HG02759 (cell line): ENCODE measurements around the gene RPL35.

Experiments
- ATAC-seq: cut with Tn5 transposase; IDR thresholded peaks from one replicate; pipeline ENCODE4 v1.9.1; 2021; ENCODE audit warnings: mild to moderate bottlenecking, moderate library complexity; ENCODE audit not compliant: unreplicated experiment

Gene RPL35

DNA sequence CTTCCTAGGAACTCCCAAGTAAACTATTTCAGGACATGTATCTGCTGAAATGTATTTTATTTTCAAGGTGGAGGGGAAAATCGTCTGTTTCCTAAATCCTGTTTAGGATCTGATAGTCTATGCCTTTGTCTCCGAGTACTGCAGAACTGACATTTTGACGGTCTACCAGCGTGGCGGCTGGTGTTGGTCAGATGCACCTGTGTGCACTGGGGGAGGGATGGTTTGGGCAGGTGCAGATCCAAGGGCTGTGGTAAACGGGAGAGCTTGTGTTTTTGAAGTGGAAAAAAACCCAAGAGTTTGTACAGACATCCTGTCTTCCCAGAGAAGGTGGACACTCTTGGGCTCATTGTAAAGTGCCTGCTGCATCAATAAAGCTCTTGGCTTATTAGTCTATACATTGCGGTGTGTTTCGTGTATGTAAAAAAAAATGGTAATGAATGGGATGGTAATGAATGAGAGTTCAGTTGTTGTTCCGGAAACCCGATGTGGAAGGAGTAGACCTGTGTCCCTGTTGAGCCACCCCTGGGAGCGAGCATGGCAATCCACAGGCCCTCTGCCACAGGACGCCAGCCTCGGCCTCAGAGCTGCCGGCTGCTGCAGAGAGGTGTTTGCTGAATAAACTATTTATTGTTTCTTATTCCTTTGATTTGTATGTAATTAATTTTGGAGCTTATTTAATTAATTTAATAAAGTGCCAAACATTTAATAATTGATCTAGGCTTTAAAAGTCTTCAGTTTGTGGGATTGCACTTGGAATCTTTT is 15.4 kb upstream of the RPL35 start:
- ATAC-seq = no peak

DNA sequence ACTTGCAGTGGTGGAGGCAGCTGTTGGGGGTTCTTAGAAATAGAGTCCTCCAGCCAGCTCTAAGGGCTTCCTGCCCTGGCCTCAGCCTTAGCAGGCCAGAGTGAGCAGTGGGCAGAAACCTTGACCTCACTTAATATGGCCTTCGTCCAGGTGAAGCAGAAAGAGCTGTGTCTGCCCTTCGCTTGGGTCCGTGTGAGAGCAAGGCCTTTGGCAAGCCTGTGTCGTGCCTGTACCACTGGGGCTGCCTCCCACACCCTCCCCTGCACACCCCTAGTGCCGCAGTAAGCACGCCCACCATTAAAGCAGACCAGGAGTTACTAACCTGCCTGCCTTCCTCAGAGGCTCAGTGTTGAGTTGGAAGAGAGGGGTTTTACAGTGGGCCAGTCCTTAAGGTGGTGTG is 13.7 kb upstream of the RPL35 start:
- ATAC-seq = no peak

DNA sequence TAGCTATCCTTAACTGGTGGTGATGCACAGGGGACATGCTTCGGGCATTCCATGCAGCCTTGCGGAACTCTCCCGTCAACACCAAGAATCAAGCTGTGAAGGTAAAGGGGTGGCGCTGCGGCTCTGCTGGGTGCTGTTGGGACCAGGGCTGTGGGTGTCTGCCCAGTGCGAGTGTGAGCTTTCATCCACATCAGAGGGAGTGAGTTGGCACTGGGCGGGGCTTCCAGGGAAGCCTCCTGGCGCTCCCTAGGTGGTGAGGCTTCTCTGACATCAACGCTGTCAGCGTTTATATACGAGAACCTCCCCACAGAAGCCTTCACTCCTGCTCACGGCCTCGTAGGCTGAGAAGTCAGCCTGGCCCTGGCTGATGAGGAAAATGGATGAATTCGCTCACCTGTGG is 11.9 kb upstream of the RPL35 start:
- ATAC-seq = no peak

DNA sequence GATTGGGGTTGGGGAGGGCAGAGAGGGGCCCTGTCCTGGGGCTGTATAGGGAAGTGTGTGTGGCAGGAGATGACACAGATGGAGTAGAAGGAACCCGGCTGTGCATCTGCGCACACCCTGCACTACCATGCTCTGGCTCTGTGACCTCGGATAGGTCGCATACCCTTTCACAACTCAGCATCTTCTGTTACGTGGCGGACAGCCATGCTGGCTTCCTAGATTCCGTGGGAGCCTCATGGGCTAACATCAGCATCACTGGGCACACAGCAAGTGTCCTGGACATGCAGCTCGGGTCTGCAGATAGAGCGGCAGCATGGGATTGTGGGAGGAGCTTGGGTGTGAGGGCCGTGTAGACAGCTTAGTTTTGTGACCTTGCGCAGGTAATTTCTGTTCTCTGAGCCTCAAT is 9.4 kb upstream of the RPL35 start:
- no peak for ATAC-seq

DNA sequence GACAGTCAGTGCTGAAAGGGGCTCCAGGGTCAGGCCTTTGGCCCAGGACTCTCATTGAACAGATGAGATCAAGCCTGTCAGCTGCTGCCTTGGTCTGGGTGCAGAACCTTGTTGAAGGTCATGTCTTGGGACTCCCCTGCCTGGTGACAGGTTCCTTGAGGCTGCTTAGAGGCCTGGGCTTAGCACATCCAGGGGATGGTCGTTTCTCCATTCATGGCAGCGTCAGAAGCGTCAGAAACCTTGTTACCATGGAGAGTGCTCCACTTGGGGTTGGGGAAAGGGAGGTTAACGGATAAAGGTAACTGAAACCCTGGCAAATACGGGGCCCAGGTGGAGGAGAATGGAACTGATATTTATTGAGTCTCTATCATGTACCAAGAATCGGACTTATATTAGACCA is 9.0 kb upstream of the RPL35 start:
- no peak for ATAC-seq

DNA sequence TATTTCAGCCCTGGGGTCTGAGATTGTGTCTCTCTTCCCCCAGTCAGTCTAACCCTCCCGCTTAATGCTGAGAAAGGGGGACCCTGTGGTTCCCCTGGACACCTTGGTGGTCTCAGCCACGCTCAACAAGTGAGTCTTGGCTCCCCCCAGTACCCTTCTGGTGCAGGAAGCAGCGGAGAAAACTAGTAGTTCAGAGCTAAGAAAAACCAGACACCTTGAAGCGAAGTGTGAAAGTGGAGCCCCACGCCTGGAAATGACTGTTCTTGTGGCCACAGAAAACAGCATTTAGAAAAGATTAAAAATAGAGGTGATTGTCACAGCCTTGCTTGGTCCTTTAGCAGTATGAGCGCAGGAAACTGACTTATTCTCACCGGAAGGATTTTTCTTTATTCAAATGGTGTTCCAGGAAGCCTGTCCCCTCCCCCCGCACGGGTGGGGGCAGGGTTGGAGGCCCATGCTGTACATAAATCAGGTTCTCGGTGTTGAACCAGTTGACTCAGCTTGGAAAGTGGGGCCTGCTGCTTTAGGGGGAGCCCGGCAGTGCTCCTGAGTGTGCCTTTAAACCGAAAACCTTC is 8.3 kb upstream of the RPL35 start:
- peak; percentile 30 for ATAC-seq

DNA sequence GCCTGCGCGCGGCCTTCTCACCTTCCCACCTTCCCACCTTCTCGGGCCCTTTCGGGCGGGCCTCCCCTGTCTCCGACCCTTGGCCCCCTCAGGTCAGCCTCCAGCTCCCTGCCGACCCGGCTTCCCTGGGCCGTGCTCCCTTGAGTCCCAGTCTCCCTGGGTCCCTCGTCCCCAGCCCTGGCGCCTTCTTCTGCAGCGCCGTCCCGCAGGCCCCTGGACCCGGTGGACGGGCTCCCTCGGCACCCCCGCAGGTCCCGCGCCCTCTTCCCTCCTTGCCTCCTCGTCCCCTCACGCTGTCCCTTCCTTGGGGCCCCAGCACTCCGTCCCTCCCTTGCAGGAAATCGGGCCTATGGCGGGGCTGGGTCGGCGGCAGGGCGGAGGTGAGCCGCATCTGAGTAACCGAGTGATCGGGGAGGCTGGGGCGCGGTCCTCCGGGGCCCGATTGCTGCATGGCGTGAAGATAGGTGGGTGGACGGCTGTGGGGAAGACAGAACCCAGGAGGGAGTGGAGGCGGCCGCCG is 7.8 kb upstream of the RPL35 start:
- ATAC-seq = peak; percentile 12

DNA sequence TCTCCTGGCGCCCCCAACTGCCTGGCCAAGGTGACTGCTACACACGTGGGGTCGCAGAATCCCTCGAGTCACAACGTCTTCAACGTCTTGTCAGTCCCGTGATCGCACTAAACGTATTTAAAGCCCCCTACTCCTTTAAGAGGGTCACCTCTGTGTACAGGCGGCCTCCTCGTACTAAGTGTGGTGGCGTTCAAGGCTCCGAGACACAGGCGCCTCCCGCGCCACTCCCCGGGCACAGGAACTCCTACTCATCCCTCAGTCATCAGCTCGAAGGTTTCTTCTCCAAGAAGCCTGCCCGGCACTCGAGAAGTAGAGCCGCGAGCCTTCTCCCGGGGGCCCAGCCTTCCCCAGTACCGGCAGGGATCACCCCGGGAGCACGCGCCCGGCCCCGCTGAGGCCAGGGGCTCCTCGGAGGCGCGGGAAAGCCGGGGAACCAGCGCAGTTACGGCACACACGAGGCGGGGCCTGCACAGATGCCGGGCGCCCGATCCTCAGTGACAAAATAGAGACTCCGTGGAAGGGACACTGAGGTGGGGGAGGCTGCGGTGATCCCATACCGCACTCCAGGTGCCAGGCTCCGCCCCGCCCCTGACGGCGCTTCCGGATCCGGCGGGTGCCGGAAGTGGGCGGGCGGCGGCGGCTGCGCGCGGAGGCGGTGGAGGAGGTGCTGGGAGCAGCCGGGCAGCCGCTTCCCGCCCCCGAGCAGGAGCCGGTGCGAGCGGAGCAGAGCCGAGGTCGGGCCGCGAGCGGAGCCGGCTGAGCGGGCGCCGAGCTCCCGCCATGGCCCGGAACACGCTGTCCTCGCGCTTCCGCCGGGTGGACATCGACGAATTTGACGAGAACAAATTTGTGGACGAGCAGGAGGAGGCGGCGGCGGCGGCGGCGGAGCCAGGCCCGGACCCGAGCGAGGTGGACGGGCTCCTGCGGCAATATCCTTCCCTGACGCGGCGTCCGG is 7.0 kb upstream of the RPL35 start:
- peak; percentile 74 for ATAC-seq

DNA sequence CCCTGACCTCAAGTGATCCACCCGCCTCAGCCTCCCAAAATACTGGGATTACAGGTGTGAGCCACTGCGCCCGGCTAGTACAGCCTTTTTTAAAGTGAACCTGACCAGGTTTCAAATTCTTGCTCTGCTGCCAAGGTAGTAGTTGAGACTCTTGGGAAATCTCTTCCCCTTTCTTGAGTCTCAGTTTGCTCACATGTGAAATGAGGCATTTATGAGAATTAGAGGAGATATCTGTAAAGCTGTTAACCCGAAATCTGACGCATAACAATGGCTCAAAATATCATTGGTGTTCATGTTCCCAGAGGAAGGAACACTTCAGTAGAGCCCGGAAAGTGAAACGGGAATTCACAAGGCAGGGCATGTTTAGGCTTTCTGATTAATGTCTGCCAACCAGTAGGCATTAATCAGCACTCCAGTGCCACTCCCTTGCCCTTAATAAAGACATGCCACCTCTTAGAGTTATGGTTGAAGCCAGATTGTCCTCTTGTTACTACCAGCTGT is 1.7 kb upstream of the RPL35 start:
- ATAC-seq = no peak

DNA sequence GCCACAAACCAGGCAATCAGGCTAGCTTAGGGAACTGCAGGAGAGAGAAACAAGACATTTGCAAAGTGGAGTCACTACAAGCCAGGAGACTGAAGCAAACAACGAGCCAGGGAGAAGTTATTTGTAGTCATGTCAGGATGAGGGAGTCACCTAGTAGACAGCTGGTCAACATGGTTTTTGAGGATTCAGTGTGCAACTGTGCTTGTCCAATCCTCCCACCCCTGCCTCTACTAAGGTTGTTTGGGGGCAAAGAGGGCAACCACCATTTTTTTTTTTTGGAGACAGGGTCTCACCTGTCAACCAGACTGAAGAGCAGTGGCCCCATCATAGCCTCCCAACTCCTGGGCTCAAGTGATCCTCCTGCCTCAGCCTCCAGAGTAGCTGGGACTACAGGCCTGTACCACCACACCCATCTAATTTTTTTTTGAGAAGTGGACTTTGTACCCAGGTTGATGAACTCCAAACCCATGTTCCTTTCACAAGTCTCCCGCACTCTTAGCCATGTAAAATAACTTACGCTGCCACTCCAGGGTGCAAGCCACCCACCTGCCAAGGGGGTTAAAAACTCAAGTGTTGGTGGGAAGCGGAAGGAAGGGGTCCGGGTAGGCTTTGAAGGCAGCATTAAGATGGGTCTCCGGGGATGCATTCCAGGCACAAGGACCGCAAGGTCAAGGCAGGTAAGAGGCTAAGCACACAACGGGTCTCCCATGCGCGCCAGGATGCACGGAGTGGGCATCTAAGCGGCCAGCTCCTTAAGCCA is 995 bp downstream of the RPL35 start:
- ATAC-seq = no peak

DNA sequence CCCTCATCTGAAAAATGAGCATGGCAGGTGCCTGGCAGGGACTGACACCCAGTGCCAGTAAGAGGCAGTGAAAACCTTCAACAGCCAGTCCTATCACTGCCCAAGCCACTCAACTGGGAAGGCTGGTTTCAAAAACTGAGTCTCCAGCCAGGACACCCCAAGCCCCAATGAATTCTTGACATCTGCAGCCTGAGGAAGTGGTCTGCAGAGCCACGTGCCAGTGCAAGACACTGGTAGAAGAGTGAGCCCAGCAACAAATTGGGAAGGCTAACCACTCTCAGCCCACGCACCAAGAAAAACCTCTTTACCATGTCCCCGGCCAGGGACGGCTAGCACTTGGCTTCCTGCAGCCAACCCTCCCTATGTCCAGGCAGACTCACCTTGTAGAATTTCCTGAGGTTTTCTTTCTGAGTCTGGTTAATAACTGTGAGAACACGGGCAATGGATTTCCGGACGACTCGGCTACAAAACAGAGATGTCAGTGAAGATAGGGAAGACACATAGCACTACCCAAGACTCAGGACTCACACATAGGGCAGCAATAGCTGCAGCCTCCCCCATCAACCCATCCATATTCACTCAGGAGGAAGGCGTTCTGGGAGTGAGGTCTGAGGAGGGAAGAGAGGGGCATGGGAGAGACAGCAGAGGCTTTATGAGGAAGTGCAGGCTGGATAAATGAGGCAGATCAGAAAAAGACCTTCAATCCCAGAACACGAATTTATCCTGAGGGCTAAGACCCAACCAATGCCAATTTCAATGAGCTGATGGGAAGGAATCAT is 1.8 kb downstream of the RPL35 start:
- ATAC-seq = no peak

DNA sequence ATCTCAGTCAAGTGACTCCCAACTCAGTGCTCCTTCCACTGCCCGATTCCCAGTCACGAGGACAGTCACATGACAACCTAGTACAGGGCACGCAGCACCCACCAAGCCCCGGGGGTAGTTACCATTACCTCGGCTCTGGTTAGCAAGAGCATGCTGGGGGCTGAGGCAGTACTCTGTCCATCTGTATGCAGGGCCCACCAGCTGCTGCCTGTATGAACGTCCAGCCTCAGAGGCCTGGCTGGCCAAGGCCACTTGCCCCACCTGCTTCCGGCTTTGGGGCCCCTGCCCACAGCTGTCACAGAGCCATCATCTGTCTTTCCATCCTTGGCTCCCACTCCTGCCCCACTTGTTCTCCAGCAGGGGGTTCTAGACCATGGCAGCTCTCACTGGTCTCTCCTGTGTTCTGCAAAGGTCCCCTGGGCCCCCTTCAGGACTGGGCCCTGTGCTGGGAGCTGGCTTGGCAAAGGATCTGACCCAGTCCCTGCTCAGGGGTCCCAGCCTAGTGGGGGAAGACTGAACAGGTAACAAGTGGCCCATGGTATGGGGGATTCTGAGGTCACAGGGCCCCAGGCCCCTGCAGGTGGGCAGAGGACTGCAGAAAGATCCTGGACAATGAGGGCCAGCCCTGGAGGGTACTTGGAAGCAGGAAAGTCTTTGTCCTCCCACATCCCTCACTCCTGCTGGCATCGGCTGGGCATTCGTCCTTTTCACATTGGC is 3.3 kb downstream of the RPL35 start:
- no peak for ATAC-seq

DNA sequence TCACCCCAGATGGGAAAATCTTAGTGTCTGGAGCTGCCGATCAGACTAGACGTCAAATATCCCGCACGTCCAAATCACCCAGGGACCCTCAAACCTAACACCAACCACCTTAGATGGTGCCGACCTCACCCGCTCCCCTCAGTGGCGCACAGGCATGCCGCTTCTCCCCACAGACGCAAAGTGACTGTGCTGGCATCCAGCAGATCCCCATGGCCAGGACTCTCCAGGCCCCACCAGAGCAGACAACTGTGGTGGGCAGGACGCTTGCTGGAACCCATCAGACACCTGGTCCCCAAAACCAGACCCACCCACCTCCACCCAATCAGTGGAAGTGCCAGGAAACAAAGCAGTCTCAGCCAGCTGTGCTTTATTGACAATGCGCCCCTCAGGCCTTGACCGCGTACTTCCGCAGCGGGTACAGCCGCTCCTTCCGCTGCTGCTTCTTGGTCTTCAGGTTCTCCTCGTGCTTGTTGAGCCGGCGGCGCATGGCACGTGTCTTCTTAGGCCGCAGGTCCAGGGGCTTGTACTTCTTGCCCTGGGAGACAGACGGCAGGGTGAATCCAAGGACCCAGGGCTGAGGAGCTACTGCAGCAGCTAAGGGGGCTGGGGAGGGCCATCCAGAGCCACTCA is 4.1 kb downstream of the RPL35 start:
- no peak for ATAC-seq

DNA sequence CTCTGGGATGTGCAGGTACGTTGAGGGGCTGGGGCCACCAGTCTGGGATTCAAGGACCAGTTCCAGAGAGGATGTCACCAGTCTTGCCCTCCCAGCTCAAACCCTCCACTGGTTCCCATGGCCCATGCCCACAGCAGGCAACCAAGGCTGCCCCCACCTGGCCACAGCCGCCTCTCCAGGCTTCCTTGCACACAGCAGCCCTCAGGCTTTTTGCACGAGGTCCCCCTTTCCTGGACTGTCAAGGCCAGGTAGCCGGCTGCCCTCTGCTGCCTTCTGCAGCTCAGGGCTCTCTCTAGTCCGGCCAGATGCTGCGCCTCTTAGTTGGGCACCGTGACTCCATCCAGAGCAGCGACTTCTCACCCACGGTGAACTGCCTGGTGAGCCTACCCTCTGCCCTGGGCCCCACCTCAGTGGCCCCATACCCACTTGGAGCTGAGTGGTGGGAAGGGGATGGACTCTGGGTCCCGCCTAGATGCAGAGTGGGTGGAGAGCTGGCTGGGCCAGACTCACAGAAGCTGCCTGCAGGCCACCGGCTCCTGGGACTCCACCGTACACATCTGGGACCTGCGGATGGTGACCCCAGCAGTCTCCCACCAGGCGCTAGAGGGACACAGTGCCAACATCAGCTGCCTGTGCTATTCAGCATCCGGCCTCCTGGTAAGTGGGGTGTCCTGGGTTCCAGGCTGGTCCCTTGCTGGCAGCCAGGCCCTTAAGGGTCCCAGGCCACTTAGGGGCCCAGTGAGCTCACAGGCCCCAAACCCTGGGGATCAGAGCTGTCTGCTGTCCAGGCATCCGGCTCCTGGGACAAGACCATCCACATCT is 5.6 kb downstream of the RPL35 start:
- ATAC-seq = no peak

DNA sequence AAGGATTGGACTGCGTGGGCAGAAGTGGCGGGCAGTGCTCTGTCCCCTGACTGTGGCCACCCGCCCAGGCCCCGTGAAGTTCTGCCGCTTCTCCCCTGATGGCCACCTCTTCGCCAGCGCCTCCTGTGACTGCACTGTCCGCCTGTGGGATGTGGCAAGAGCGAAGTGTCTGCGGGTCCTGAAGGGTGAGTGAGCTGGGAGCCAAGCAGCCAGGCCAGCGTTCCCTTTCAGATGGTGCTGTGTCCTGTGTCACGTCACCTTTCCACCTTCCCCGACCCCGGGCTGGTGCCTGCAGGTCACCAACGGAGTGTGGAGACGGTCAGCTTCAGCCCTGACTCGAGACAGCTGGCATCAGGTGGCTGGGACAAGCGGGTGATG is 6.2 kb downstream of the RPL35 start:
- no peak for ATAC-seq

DNA sequence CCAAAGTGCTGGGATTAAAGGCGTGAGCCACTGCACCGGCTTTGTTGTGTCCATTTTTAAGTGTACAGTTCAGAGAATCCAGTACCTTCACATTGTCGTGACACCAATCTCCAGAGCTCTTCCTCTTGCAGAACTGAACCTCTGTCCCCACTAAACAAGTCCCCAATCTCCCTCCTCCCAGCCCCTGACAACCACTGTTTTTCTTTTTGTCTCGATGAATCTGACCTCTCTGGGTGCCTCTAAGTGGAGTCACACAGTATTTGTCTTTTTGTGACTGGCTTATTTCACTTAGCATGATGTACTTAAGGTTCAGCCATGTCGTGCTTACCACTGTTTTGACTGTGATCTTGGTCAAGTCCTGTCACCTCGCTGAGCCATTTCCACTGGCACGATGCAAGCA is 6.9 kb downstream of the RPL35 start:
- no peak for ATAC-seq

DNA sequence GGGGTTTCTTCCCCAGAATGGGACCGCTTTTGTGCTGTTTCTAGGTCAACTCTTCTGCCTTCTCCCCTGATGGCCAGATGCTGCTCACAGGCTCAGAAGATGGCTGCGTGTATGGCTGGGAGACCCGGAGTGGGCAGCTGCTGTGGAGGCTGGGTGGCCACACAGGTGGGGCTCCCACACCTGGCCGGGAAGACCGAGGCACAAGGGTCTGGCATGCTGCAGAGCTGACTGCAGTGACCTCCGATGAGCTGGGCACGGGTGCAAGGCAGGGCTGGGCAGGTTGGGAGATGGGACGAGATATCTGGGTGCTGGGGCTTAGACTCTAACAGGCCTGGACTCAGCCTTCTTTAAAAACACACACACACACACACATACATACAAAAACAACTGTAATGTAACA is 7.6 kb downstream of the RPL35 start:
- ATAC-seq = no peak

DNA sequence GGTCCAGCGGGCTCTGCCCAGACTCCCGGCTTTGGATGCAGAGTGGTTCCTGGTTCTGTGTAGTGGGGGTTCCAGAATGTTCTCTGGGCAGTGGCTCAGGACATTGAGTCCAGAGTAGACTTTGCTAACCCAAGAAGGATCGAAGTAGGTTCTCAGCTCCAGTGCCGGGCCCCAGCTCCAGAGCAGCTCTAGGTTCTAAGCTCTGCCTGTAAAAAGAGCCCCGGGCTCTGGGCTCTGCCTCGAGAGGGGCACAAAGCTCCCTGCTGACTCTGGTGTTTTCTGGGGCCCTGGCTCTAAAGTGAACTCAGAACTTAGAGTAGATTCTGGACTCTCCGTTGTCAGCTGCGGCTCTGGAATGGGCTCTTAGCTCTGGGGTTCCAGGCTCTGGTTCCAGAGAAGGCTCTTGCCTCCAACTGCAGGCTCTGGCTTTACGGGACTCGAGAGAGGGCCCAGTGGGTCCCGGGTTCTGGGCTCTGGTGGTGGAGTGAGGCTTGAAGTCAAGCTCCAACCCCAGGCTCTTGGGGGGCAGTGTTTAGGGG is 8.1 kb downstream of the RPL35 start:
- no peak for ATAC-seq
